Gastrocnemius medialis (tissue), 4 donors: ENCODE results near the gene GALP.
"Not testable (repeated sequence)": the region's sequence is repeated elsewhere in the genome, so short reads cannot be mapped to it uniquely, and the experiment has no call there.

Experiments
- CTCF ChIP-seq, 5 experiments: fragments of 450-650 bp in 3 of 5; fragments of 200-600 bp in 2 of 5; sonication (generic) in 2 of 5; IDR thresholded peaks in 4 of 5; conservative IDR thresholded peaks in 1 of 5; 1 replicate in 4 of 5; 2 replicates in 1 of 5; pipeline ENCODE4 v1.5.1; 2016 to 2019; ENCODE audit warnings: antibody characterized with exemption in 5 of 5, mild to moderate bottlenecking in 3 of 5, moderate library complexity in 3 of 5
- POLR2A ChIP-seq, 2 donors: fragments of 450-650 bp; IDR thresholded peaks; one replicate each; pipeline ENCODE4 v1.6.1; 2017; ENCODE audit warnings: antibody characterized with exemption in 2 of 2, mild to moderate bottlenecking in 2 of 2, moderate library complexity in 2 of 2

GRCh38 chr19:56210036-56210435 lies 34.2 kb downstream of the GALP start:
- TF ChIP-seq POLR2A (IDR thresholded peaks at IDR 0.05); CTCF (IDR thresholded peaks at IDR 0.05 in 4 of 5, conservative IDR thresholded peaks at IDR 0.05 in 1 of 5): not testable (repeated sequence)
